Cerebellar nuclear complex (tissue), 1 donor: ENCODE measurements around the gene KLKB1.

Source experiments
- DNase-seq, 2 experiments: peaks; one replicate each; lab custom pipeline; 2025; lab: John Stamatoyannopoulos, UW

KLKB1 gene

GRCh38 chr4:186227221-186227620 is at the start of gene KLKB1:
Gene KLKB1, plus strand, starts transcription at chr4:186227507. Its CDS starts 689 bp downstream, at chr4:186228196.
- DNase-seq = no peak

- DNase-seq = no peak
Observed at GRCh38 chr4:186188107-186188506, 39.2 kb upstream of the KLKB1 start.

- DNase-seq = no peak
Observed at GRCh38 chr4:186189656-186190055, 37.7 kb upstream of the KLKB1 start.

- DNase-seq = peak in 1 of 2 experiments; percentile 5
Observed at GRCh38 chr4:186190581-186191199, 36.6 kb upstream of the KLKB1 start.

GRCh38 chr4:186191200-186192065 is 35.9 kb upstream of the KLKB1 start, which contains the start of gene CYP4V2:
Gene CYP4V2, plus strand, starts transcription at chr4:186191567. Its CDS starts 257 bp downstream, at chr4:186191824.
- DNase-seq = no peak

GRCh38 chr4:186192066-186192612 is 35.2 kb upstream of the KLKB1 start:
- no peak for DNase-seq

- no peak for DNase-seq
Observed at GRCh38 chr4:186193851-186194250, 33.5 kb upstream of the KLKB1 start.

- DNase-seq = no peak
Observed at GRCh38 chr4:186196063-186196462, 31.2 kb upstream of the KLKB1 start.

- DNase-seq = no peak
Observed at GRCh38 chr4:186200516-186200915, 26.8 kb upstream of the KLKB1 start.

- no peak for DNase-seq
Observed at GRCh38 chr4:186201010-186201409, 26.3 kb upstream of the KLKB1 start.

- DNase-seq = no peak
Observed at GRCh38 chr4:186201535-186202230, 25.6 kb upstream of the KLKB1 start.

- no peak for DNase-seq
Observed at GRCh38 chr4:186202490-186203140, 24.7 kb upstream of the KLKB1 start.

- DNase-seq = no peak
Observed at GRCh38 chr4:186203406-186203805, 23.9 kb upstream of the KLKB1 start.

GRCh38 chr4:186204103-186204559 is 23.2 kb upstream of the KLKB1 start:
- no peak for DNase-seq

GRCh38 chr4:186204686-186205085 is 22.6 kb upstream of the KLKB1 start:
- DNase-seq = no peak

- DNase-seq = no peak
Observed at GRCh38 chr4:186205156-186205555, 22.2 kb upstream of the KLKB1 start.

- DNase-seq = no peak
Observed at GRCh38 chr4:186216465-186217024, 10.8 kb upstream of the KLKB1 start.

- no peak for DNase-seq
Observed at GRCh38 chr4:186217733-186218293, 9.5 kb upstream of the KLKB1 start.

- DNase-seq = no peak
Observed at GRCh38 chr4:186221624-186222023, 5.7 kb upstream of the KLKB1 start.

GRCh38 chr4:186225848-186226247 is 1.5 kb upstream of the KLKB1 start:
- DNase-seq = no peak
